Measurements from ENCODE around the gene TRIM65.

The TRIM65 gene

GRCh38 chr17:75844530-75845057, 52.2 kb downstream of the TRIM65 start:
- WGBS (ENCODE audit: extremely low coverage, insufficient coverage, low lambda C conversion rate), result no CpG with 5 or more reads among the region's 14 CpGs
- peaks cover 8% of the 10 kb centered on the region for H3K36me3 ChIP-seq (ENCODE audit: control insufficient read depth, insufficient read depth, low read length)
- H3K23ac ChIP-seq (ENCODE audit: low read length), result no peak overlapping the region
- H3K27ac ChIP-seq (ENCODE audit: low read depth, low read length), result no peak overlapping the region
- H2BK5ac ChIP-seq (ENCODE audit: low read length), result no peak overlapping the region
- no peak overlapping the region for H3K4me2 ChIP-seq (ENCODE audit: low read length)
- H3K18ac ChIP-seq (ENCODE audit: low read length), result no peak overlapping the region
- peak overlapping the region; percentile 64 for H3K56ac ChIP-seq (ENCODE audit: low read length)
- H3K79me2 ChIP-seq (ENCODE audit: control insufficient read depth, insufficient read depth, low read length), result no peaks in the 10 kb centered on the region
- DNase-seq, result peak; percentile 66
- H2BK15ac ChIP-seq (replicated peaks; ENCODE audit: low read depth), result no peak overlapping the region
- H4K8ac ChIP-seq (ENCODE audit: low read depth, low read length), result no peak overlapping the region
- peaks cover 7% of the 10 kb centered on the region for H3K4me1 ChIP-seq (ENCODE audit: control insufficient read depth, low read depth, low read length)
- no peak overlapping the region for H3K4me3 ChIP-seq (ENCODE audit: low read length)
- H2BK120ac ChIP-seq (ENCODE audit: low read depth, low read length), result no peak overlapping the region
- H3K4ac ChIP-seq (ENCODE audit: low read depth, low read length), result peak overlapping the region; percentile 18
- H4K5ac ChIP-seq (ENCODE audit: low read length), result no peak overlapping the region
- H3K9ac ChIP-seq (ENCODE audit: low read length), result peak overlapping the region; percentile 41
- no peak overlapping the region for H2AK5ac ChIP-seq (ENCODE audit: low read length)
- H3K79me1 ChIP-seq (ENCODE audit: low read length), result no peaks in the 10 kb centered on the region
- H3K27me3 ChIP-seq (ENCODE audit: insufficient read depth, low read length, poor library complexity), result no peaks in the 10 kb centered on the region

- H3K27me3 ChIP-seq (ENCODE audit: insufficient read depth, low read length, poor library complexity), result no peaks in the 10 kb centered on the region
- no peak within 1 kb of the TSS for H3K4me2 ChIP-seq (ENCODE audit: low read length)
- no peak within 1 kb of the TSS for H4K5ac ChIP-seq (ENCODE audit: low read length)
- H3K36me3 ChIP-seq (ENCODE audit: control insufficient read depth, insufficient read depth, low read length), result peaks cover 6% of the 10 kb centered on the region
- peak within 1 kb of the TSS; percentile 18 for H3K4ac ChIP-seq (ENCODE audit: low read depth, low read length)
- H3K18ac ChIP-seq (ENCODE audit: low read length), result no peak within 1 kb of the TSS
- no peak within 1 kb of the TSS for H2BK15ac ChIP-seq (replicated peaks; ENCODE audit: low read depth)
- no peak within 1 kb of the TSS for H3K23ac ChIP-seq (ENCODE audit: low read length)
- no peak within 1 kb of the TSS for H3K27ac ChIP-seq (ENCODE audit: low read depth, low read length)
- H2AK5ac ChIP-seq (ENCODE audit: low read length), result no peak within 1 kb of the TSS
- H3K4me3 ChIP-seq (ENCODE audit: low read length), result no peak within 1 kb of the TSS
- peaks cover 7% of the 10 kb centered on the region for H3K4me1 ChIP-seq (ENCODE audit: control insufficient read depth, low read depth, low read length)
- H3K9ac ChIP-seq (ENCODE audit: low read length), result peak within 1 kb of the TSS; percentile 41
- H2BK5ac ChIP-seq (ENCODE audit: low read length), result no peak within 1 kb of the TSS
- no peaks in the 10 kb centered on the region for H3K79me1 ChIP-seq (ENCODE audit: low read length)
- no peak within 1 kb of the TSS for H4K8ac ChIP-seq (ENCODE audit: low read depth, low read length)
- peak within 1 kb of the TSS; percentile 64 for H3K56ac ChIP-seq (ENCODE audit: low read length)
- no peaks in the 10 kb centered on the region for H3K79me2 ChIP-seq (ENCODE audit: control insufficient read depth, insufficient read depth, low read length)
- no peak within 1 kb of the TSS for H2BK120ac ChIP-seq (ENCODE audit: low read depth, low read length)
- no CpG with 5 or more reads among the region's 35 CpGs for WGBS (ENCODE audit: extremely low coverage, insufficient coverage, low lambda C conversion rate)
- no peak for DNase-seq
These were observed 52.9 kb downstream of the TRIM65 start, which contains the start of gene UNC13D for GRCh38 chr17:75843577-75844529. Gene UNC13D, minus strand, starts transcription at chr17:75844404. Its CDS starts 67 bp downstream, at chr17:75844337.

DNA sequence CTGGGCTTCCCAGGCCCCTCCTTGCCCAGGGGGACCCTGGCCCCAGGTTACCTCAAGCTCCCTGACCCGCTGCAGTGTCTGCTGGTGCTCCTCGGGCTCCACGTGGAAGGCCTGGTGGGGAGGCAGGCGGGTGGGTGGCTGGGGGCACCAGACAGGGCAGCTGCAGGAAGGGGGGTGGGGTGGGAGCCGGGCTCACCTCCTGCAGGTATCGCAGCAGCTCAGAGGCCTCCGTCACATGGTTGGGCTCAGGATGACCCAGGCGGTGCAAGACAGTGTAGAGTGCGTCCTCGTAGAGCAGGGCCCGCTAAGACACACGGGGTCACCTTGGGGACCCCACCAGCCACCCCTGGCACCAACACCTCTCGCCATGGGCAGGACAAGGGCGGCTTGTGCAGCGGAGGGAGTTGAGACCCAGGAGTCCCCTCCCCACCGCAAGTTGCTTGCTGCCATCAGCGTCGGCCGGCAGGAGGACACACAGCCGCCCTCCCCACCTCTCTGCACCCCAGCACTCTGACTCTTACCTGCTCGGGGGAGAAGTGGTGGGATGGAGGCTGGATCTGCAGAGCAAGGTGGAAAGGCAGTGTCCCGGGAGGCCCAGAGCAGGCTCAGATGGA, 53.7 kb downstream of the TRIM65 start:
- Histone ChIP-seq H2BK120ac (ENCODE audit: low read depth, low read length) (no peak overlapping the region), H3K27me3 (ENCODE audit: insufficient read depth, low read length, poor library complexity) (no peaks in the 10 kb centered on the region), H3K23ac (ENCODE audit: low read length) (no peak overlapping the region), H2BK15ac (replicated peaks; ENCODE audit: low read depth) (no peak overlapping the region), H2BK5ac (ENCODE audit: low read length) (no peak overlapping the region), H3K18ac (ENCODE audit: low read length) (no peak overlapping the region), H3K9ac (ENCODE audit: low read length) (no peak overlapping the region), H3K4me3 (ENCODE audit: low read length) (no peak overlapping the region), H3K27ac (ENCODE audit: low read depth, low read length) (no peak overlapping the region), H3K36me3 (ENCODE audit: control insufficient read depth, insufficient read depth, low read length) (peaks cover 5% of the 10 kb centered on the region), H2AK5ac (ENCODE audit: low read length) (no peak overlapping the region), H4K5ac (ENCODE audit: low read length) (no peak overlapping the region), H4K8ac (ENCODE audit: low read depth, low read length) (no peak overlapping the region), H3K56ac (ENCODE audit: low read length) (no peak overlapping the region), H3K4me1 (ENCODE audit: control insufficient read depth, low read depth, low read length) (peaks cover 7% of the 10 kb centered on the region), H3K4me2 (ENCODE audit: low read length) (no peak overlapping the region), H3K4ac (ENCODE audit: low read depth, low read length) (no peak overlapping the region), H3K79me1 (ENCODE audit: low read length) (no peaks in the 10 kb centered on the region), H3K79me2 (ENCODE audit: control insufficient read depth, insufficient read depth, low read length) (no peaks in the 10 kb centered on the region)
- DNase-seq, result no peak
- WGBS (ENCODE audit: extremely low coverage, insufficient coverage, low lambda C conversion rate), result no CpG with 5 or more reads among the region's 22 CpGs

DNA sequence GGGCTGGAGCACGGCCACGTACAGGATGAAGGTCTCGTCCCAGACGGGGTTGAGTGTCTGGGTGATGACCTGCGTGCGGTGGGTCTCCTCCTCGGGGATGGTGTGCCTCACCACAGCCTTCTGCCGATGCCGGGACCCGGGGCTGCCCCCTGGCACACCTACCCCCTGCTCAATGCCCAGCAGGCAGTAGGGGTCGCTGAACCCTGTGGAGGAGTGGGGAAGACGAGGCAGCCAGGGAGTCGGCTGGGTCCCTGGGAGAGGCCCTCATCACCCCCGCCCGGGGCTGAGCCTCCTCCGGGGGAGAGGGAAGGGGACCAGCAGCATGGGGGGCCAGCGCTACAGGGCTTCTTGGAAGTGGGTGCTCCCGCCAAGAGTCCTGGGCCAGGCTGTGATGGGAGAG, 54.3 kb downstream of the TRIM65 start:
- H3K18ac ChIP-seq (ENCODE audit: low read length), result no peak overlapping the region
- no peak overlapping the region for H3K4ac ChIP-seq (ENCODE audit: low read depth, low read length)
- no peak overlapping the region for H3K23ac ChIP-seq (ENCODE audit: low read length)
- H4K8ac ChIP-seq (ENCODE audit: low read depth, low read length), result no peak overlapping the region
- H2AK5ac ChIP-seq (ENCODE audit: low read length), result no peak overlapping the region
- no peak overlapping the region for H3K4me2 ChIP-seq (ENCODE audit: low read length)
- no peaks in the 10 kb centered on the region for H3K79me1 ChIP-seq (ENCODE audit: low read length)
- no peak overlapping the region for H3K9ac ChIP-seq (ENCODE audit: low read length)
- H2BK15ac ChIP-seq (replicated peaks; ENCODE audit: low read depth), result no peak overlapping the region
- H2BK120ac ChIP-seq (ENCODE audit: low read depth, low read length), result no peak overlapping the region
- no peaks in the 10 kb centered on the region for H3K79me2 ChIP-seq (ENCODE audit: control insufficient read depth, insufficient read depth, low read length)
- peaks cover 3% of the 10 kb centered on the region for H3K36me3 ChIP-seq (ENCODE audit: control insufficient read depth, insufficient read depth, low read length)
- H3K27ac ChIP-seq (ENCODE audit: low read depth, low read length), result no peak overlapping the region
- H4K5ac ChIP-seq (ENCODE audit: low read length), result no peak overlapping the region
- no CpG with 5 or more reads among the region's 18 CpGs for WGBS (ENCODE audit: extremely low coverage, insufficient coverage, low lambda C conversion rate)
- no peaks in the 10 kb centered on the region for H3K27me3 ChIP-seq (ENCODE audit: insufficient read depth, low read length, poor library complexity)
- H3K56ac ChIP-seq (ENCODE audit: low read length), result no peak overlapping the region
- H3K4me1 ChIP-seq (ENCODE audit: control insufficient read depth, low read depth, low read length), result peaks cover 7% of the 10 kb centered on the region
- H2BK5ac ChIP-seq (ENCODE audit: low read length), result no peak overlapping the region
- DNase-seq, result no peak
- H3K4me3 ChIP-seq (ENCODE audit: low read length), result no peak overlapping the region

DNA sequence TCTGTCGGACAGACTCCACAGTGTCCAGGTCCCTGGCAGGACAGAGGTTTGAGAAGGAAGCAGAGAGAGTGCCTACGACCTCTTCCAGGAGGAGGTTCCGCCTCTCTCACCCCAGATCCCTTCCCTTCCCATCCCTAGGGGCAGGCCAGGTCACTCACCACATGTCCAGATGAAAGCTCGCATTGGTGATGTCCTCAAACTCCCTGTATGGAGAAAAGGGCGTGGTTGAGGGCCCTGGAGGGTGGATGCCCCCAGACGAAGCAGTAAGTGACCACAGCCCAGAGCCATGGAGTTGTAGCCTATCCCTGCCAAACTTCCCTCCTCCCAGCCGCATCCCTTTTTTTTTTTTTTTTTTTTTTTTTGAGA, 56.0 kb downstream of the TRIM65 start:
- H3K27me3 ChIP-seq (ENCODE audit: insufficient read depth, low read length, poor library complexity), result no peaks in the 10 kb centered on the region
- no peak overlapping the region for H3K4ac ChIP-seq (ENCODE audit: low read depth, low read length)
- H2BK120ac ChIP-seq (ENCODE audit: low read depth, low read length), result no peak overlapping the region
- H3K18ac ChIP-seq (ENCODE audit: low read length), result no peak overlapping the region
- H3K79me1 ChIP-seq (ENCODE audit: low read length), result no peaks in the 10 kb centered on the region
- DNase-seq, result no peak
- no peak overlapping the region for H4K5ac ChIP-seq (ENCODE audit: low read length)
- H3K27ac ChIP-seq (ENCODE audit: low read depth, low read length), result no peak overlapping the region
- WGBS (ENCODE audit: extremely low coverage, insufficient coverage, low lambda C conversion rate), result no CpG with 5 or more reads among the region's 7 CpGs
- no peak overlapping the region for H3K23ac ChIP-seq (ENCODE audit: low read length)
- H4K8ac ChIP-seq (ENCODE audit: low read depth, low read length), result no peak overlapping the region
- H2BK15ac ChIP-seq (replicated peaks; ENCODE audit: low read depth), result no peak overlapping the region
- H2AK5ac ChIP-seq (ENCODE audit: low read length), result no peak overlapping the region
- no peaks in the 10 kb centered on the region for H3K79me2 ChIP-seq (ENCODE audit: control insufficient read depth, insufficient read depth, low read length)
- no peak overlapping the region for H3K4me3 ChIP-seq (ENCODE audit: low read length)
- no peak overlapping the region for H3K4me2 ChIP-seq (ENCODE audit: low read length)
- H2BK5ac ChIP-seq (ENCODE audit: low read length), result no peak overlapping the region
- no peaks in the 10 kb centered on the region for H3K36me3 ChIP-seq (ENCODE audit: control insufficient read depth, insufficient read depth, low read length)
- no peak overlapping the region for H3K56ac ChIP-seq (ENCODE audit: low read length)
- H3K9ac ChIP-seq (ENCODE audit: low read length), result no peak overlapping the region
- peaks cover 7% of the 10 kb centered on the region for H3K4me1 ChIP-seq (ENCODE audit: control insufficient read depth, low read depth, low read length)
